Naive B cell (primary cell): ENCODE data around the gene COL21A1. TPM values are rescaled to one million over a fixed set of nuclear protein-coding genes. Genes with fewer than 3 reads are reported as not detected.

Source experiments
- ATAC-seq, 2 donors: fragments of 150-1000 bp; cut with Tn5 transposase; 2 replicates each; pipeline ENCODE4 v1.10.0; 2021; ENCODE audit warnings: low read depth in 2 of 2, mild to moderate bottlenecking in 2 of 2, moderate library complexity in 2 of 2
- DNase-seq: peaks from one replicate; pipeline ENCODE4 v3.0.0; 2022
- H3K27ac Mint-ChIP-seq, 6 donors: one replicate each; pipeline ENCODE4 v1.8.0; 2020 to 2022; ENCODE audit warnings: mild to moderate bottlenecking in 6 of 6, mixed read lengths in 6 of 6, moderate library complexity in 5 of 6, inconsistent platforms in 2 of 6
- H3K27me3 Mint-ChIP-seq, 3 donors: one replicate each; pipeline ENCODE4 v1.8.0; 2021 to 2022; ENCODE audit warnings: mixed read lengths in 3 of 3, mild to moderate bottlenecking in 1 of 3
- H3K36me3 Mint-ChIP-seq, 2 donors: one replicate each; pipeline ENCODE4 v1.8.0; 2020 to 2022; ENCODE audit warnings: mixed read lengths in 2 of 2, inconsistent platforms in 1 of 2, mild to moderate bottlenecking in 1 of 2
- H3K4me1 Mint-ChIP-seq, 3 donors: one replicate each; pipeline ENCODE4 v1.8.0; 2020 to 2022; ENCODE audit warnings: mixed read lengths in 3 of 3, inconsistent platforms in 1 of 3, mild to moderate bottlenecking in 1 of 3, moderate library complexity in 1 of 3
- H3K4me3 Mint-ChIP-seq, 8 donors: one replicate each; pipeline ENCODE4 v1.8.0; 2020 to 2022; ENCODE audit warnings: mild to moderate bottlenecking in 8 of 8, mixed read lengths in 8 of 8, moderate library complexity in 8 of 8, inconsistent platforms in 2 of 8
- H3K9me3 Mint-ChIP-seq, 7 donors: one replicate each; pipeline ENCODE4 v1.8.0; 2020 to 2022; ENCODE audit warnings: mixed read lengths in 7 of 7, mild to moderate bottlenecking in 5 of 7, inconsistent platforms in 2 of 7, moderate library complexity in 1 of 7
- polyA plus RNA-seq, 6 donors: library from polyadenylated mRNA; unstranded; fragments of 300-500 nt; fragmentation: Illumina TruSeq; gene quantifications; one replicate each; pipeline ENCODE4 v1.2.3, GENCODE V29; 2021; ENCODE audit warnings: low read depth in 6 of 6

COL21A1 gene
- polyA plus RNA-seq, 6 donors from 2014 or later, result not detected

- Mint-ChIP-seq H3K4me3 (no peak overlapping the region), H3K4me1 (no peaks in the 10 kb centered on the region), H3K36me3 (no peaks in the 10 kb centered on the region), H3K9me3 (peaks cover 5 to 13% (median 9%) of the 10 kb centered on the region in 7 donors), H3K27me3 (no peaks in the 10 kb centered on the region), H3K27ac (no peak overlapping the region)
- ATAC-seq (no peak), DNase-seq (no peak)
Measured at GRCh38 chr6:56204134-56204533, 43.2 kb downstream of the COL21A1 start.

GRCh38 chr6:56199956-56200355 lies 47.4 kb downstream of the COL21A1 start:
- Mint-ChIP-seq H3K27ac (no peak overlapping the region), H3K4me3 (no peak overlapping the region), H3K27me3 (no peaks in the 10 kb centered on the region), H3K9me3 (peaks cover 2 to 21% (median 8%) of the 10 kb centered on the region in 7 donors), H3K36me3 (no peaks in the 10 kb centered on the region), H3K4me1 (no peaks in the 10 kb centered on the region)
- DNase-seq (no peak), ATAC-seq (no peak)

- peaks cover 0 to 50% (median 19%) of the 10 kb centered on the region in 7 donors for H3K9me3 Mint-ChIP-seq
- DNase-seq (no peak), ATAC-seq (no peak)
- H3K36me3 Mint-ChIP-seq, result peaks cover 0 to 7% of the 10 kb centered on the region in 2 donors
- no peaks in the 10 kb centered on the region for H3K27me3 Mint-ChIP-seq
- H3K4me1 Mint-ChIP-seq, result no peaks in the 10 kb centered on the region
- H3K27ac Mint-ChIP-seq, result no peak overlapping the region
- H3K4me3 Mint-ChIP-seq, result no peak overlapping the region
Measured at GRCh38 chr6:56193846-56194245, 53.5 kb downstream of the COL21A1 start.

GRCh38 chr6:56188429-56188828 lies 59.0 kb downstream of the COL21A1 start:
- Mint-ChIP-seq H3K27ac (no peak overlapping the region), H3K36me3 (peaks cover 0 to 7% of the 10 kb centered on the region in 2 donors), H3K4me3 (no peak overlapping the region), H3K9me3 (peaks cover 0 to 34% (median 15%) of the 10 kb centered on the region in 7 donors), H3K27me3 (no peaks in the 10 kb centered on the region), H3K4me1 (no peaks in the 10 kb centered on the region)
- DNase-seq (no peak), ATAC-seq (no peak)

- Mint-ChIP-seq H3K27me3 (no peaks in the 10 kb centered on the region), H3K4me3 (no peak overlapping the region), H3K9me3 (peaks cover 0 to 34% (median 15%) of the 10 kb centered on the region in 7 donors), H3K27ac (no peak overlapping the region), H3K4me1 (no peaks in the 10 kb centered on the region), H3K36me3 (peaks cover 0 to 7% of the 10 kb centered on the region in 2 donors)
- ATAC-seq, result no peak
- no peak for DNase-seq
Measured at GRCh38 chr6:56187686-56188085, 59.7 kb downstream of the COL21A1 start.

GRCh38 chr6:56176741-56177140 lies 70.6 kb downstream of the COL21A1 start:
- DNase-seq (no peak), ATAC-seq (no peak)
- H3K9me3 Mint-ChIP-seq, result peaks cover 22 to 52% (median 32%) of the 10 kb centered on the region in 7 donors
- peaks cover 0 to 3% (median 0%) of the 10 kb centered on the region in 3 donors for H3K4me1 Mint-ChIP-seq
- no peaks in the 10 kb centered on the region for H3K27me3 Mint-ChIP-seq
- no peak overlapping the region for H3K27ac Mint-ChIP-seq
- peaks cover 4% of the 10 kb centered on the region in 2 donors for H3K36me3 Mint-ChIP-seq
- H3K4me3 Mint-ChIP-seq, result no peak overlapping the region

GRCh38 chr6:56173228-56173627 lies 74.2 kb downstream of the COL21A1 start:
- ATAC-seq, result no peak
- H3K9me3 Mint-ChIP-seq, result peaks cover 26 to 75% (median 35%) of the 10 kb centered on the region in 7 donors

GRCh38 chr6:56172144-56172543 lies 75.2 kb downstream of the COL21A1 start:
- H3K36me3 Mint-ChIP-seq, result peaks cover 4 to 5% of the 10 kb centered on the region in 2 donors
- peaks cover 27 to 75% (median 35%) of the 10 kb centered on the region in 7 donors for H3K9me3 Mint-ChIP-seq

More at GRCh38 chr6:56173228-56173627, 74.2 kb downstream of the COL21A1 start:
- H3K4me3 Mint-ChIP-seq, result no peak overlapping the region
- H3K27ac Mint-ChIP-seq, result peak overlapping the region in 1 of 6 donors; percentile 45
- DNase-seq, result no peak
- H3K4me1 Mint-ChIP-seq, result peaks cover 0 to 3% (median 0%) of the 10 kb centered on the region in 3 donors
- H3K27me3 Mint-ChIP-seq, result no peaks in the 10 kb centered on the region
- peaks cover 4 to 5% of the 10 kb centered on the region in 2 donors for H3K36me3 Mint-ChIP-seq

GRCh38 chr6:56169366-56169765 lies 78.0 kb downstream of the COL21A1 start:
- DNase-seq (no peak), ATAC-seq (no peak)
- no peak overlapping the region for H3K27ac Mint-ChIP-seq
- H3K27me3 Mint-ChIP-seq, result no peaks in the 10 kb centered on the region
- H3K4me3 Mint-ChIP-seq, result no peak overlapping the region
- peaks cover 0 to 5% of the 10 kb centered on the region in 2 donors for H3K36me3 Mint-ChIP-seq
- peaks cover 15 to 48% (median 24%) of the 10 kb centered on the region in 7 donors for H3K9me3 Mint-ChIP-seq
- H3K4me1 Mint-ChIP-seq, result peaks cover 0 to 3% (median 0%) of the 10 kb centered on the region in 3 donors

More at GRCh38 chr6:56172144-56172543, 75.2 kb downstream of the COL21A1 start:
- no peak overlapping the region for H3K27ac Mint-ChIP-seq
- H3K4me1 Mint-ChIP-seq, result peaks cover 0 to 3% (median 0%) of the 10 kb centered on the region in 3 donors
- ATAC-seq (no peak), DNase-seq (no peak)
- no peak overlapping the region for H3K4me3 Mint-ChIP-seq
- H3K27me3 Mint-ChIP-seq, result no peaks in the 10 kb centered on the region

- Mint-ChIP-seq H3K27ac (no peak overlapping the region), H3K4me3 (no peak overlapping the region), H3K4me1 (peaks cover 0 to 3% (median 0%) of the 10 kb centered on the region in 3 donors), H3K36me3 (peaks cover 0 to 5% of the 10 kb centered on the region in 2 donors), H3K9me3 (peaks cover 14 to 40% (median 21%) of the 10 kb centered on the region in 7 donors), H3K27me3 (no peaks in the 10 kb centered on the region)
- no peak for DNase-seq
- no peak for ATAC-seq
Measured at GRCh38 chr6:56168596-56168995, 78.8 kb downstream of the COL21A1 start.

- DNase-seq (no peak), ATAC-seq (no peak)
- H3K4me1 Mint-ChIP-seq, result no peaks in the 10 kb centered on the region
- no peaks in the 10 kb centered on the region for H3K27me3 Mint-ChIP-seq
- H3K36me3 Mint-ChIP-seq, result no peaks in the 10 kb centered on the region
- no peak overlapping the region for H3K27ac Mint-ChIP-seq
- peaks cover 0 to 14% (median 3%) of the 10 kb centered on the region in 7 donors for H3K9me3 Mint-ChIP-seq
- no peak overlapping the region for H3K4me3 Mint-ChIP-seq
Measured at GRCh38 chr6:56162081-56162480, 85.3 kb downstream of the COL21A1 start.

GRCh38 chr6:56160489-56160888 lies 86.9 kb downstream of the COL21A1 start:
- no peak for DNase-seq
- no peak for ATAC-seq
- Mint-ChIP-seq H3K9me3 (peaks cover 0 to 21% (median 3%) of the 10 kb centered on the region in 7 donors), H3K4me1 (no peaks in the 10 kb centered on the region), H3K27me3 (no peaks in the 10 kb centered on the region), H3K27ac (no peak overlapping the region), H3K4me3 (no peak overlapping the region), H3K36me3 (no peaks in the 10 kb centered on the region)

GRCh38 chr6:56158571-56158970 lies 88.8 kb downstream of the COL21A1 start:
- H3K36me3 Mint-ChIP-seq, result no peaks in the 10 kb centered on the region
- no peak overlapping the region for H3K4me3 Mint-ChIP-seq
- no peak overlapping the region for H3K27ac Mint-ChIP-seq
- no peaks in the 10 kb centered on the region for H3K27me3 Mint-ChIP-seq
- H3K4me1 Mint-ChIP-seq, result no peaks in the 10 kb centered on the region
- peaks cover 5 to 38% (median 10%) of the 10 kb centered on the region in 7 donors for H3K9me3 Mint-ChIP-seq
- no peak for DNase-seq
- ATAC-seq, result no peak

GRCh38 chr6:56156643-56157042 lies 90.7 kb downstream of the COL21A1 start:
- Mint-ChIP-seq H3K9me3 (peaks cover 5 to 40% (median 14%) of the 10 kb centered on the region in 7 donors), H3K4me3 (no peak overlapping the region), H3K27ac (no peak overlapping the region), H3K27me3 (no peaks in the 10 kb centered on the region), H3K4me1 (no peaks in the 10 kb centered on the region), H3K36me3 (no peaks in the 10 kb centered on the region)
- DNase-seq (no peak), ATAC-seq (no peak)
